ENCODE results near the gene PDE4D. TPM values are rescaled to one million over a fixed set of nuclear protein-coding genes. Genes with fewer than 3 reads are reported as not detected.

The PDE4D gene
- polyA plus RNA-seq, 1 donor: 40.4 TPM

- no peak for DNase-seq (ENCODE audit: low read depth)
These were observed 715.5 kb downstream of the PDE4D start for GRCh38 chr5:59178071-59178470.

GRCh38 chr5:59177644-59178043, 715.9 kb downstream of the PDE4D start:
- no peak for DNase-seq (ENCODE audit: low read depth)

- peak; percentile 39 for DNase-seq (ENCODE audit: low read depth)
These were observed 719.2 kb downstream of the PDE4D start for GRCh38 chr5:59174248-59174844.

DNA sequence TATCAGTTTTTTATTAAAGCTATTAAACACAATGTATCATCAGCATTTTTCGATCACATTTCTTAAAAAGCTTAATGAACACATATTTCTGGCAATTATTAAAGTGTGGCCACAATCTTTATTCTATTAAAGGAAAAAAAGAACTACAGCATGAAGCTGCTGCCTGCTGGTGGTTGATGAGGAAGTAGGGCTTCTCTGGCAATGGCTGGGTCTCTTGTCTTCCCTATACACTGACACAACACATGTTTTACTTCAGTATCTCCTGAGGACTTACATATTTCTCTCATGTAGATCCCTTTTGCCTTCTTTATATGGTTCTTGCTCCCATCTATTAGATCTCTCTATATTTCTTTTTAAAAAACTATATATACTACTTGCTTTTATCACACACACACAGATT, 719.9 kb downstream of the PDE4D start:
- no peak for DNase-seq (ENCODE audit: low read depth)

GRCh38 chr5:59171131-59171530, 722.4 kb downstream of the PDE4D start:
- DNase-seq (ENCODE audit: low read depth): no peak

DNA sequence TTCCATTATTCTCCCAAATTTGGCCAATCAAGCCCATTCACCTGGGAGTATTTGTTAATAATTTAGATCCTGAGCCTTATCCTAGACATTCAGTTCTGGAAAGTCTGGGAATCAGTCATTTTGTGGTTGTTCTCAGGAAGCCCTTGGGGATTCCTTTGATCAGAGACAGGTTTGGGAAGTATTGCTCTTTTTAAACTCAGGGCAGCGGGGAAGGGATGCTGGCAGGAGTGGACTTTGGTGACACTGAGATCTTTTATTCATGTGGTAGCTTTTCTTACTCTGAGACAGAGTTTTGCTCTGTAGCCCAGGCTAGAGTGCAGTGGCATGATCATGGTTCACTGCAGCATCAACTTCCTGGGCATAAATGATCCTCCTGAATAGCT, 723.8 kb downstream of the PDE4D start:
- no peak for DNase-seq (ENCODE audit: low read depth)

DNA sequence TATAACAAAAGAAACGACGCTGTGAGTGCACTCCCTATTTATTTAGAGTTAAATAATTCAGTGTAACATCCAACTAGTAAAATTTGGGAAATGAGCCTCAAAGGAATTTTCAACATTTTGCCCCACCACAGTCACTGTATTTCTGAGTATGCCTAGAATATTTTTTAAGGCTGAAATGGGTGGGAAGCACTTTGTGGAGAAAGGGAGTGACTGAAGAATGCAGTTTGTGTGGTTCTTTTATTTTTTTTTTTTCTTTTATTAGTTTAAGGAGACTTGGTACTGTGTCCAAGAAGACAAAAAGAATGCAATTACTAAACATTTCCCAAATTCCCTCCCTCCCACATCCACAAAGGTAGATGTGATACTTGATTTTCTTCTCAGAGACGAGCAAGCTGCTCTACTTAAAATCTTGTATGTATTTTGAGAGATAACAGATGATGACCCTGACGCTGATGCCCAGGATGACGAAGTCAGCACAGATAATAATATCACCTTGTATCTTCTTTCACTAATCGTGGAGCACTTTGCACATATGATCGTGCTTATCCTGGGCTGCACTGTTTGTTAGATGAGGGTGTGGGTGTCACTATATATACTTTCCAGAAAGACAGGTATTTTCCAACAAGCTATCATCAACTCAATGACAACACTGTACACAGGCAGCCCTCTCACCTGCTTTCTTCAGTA, 724.3 kb downstream of the PDE4D start:
- DNase-seq (ENCODE audit: low read depth): no peak

GRCh38 chr5:59168067-59168466, 725.5 kb downstream of the PDE4D start:
- DNase-seq (ENCODE audit: low read depth): no peak

DNA sequence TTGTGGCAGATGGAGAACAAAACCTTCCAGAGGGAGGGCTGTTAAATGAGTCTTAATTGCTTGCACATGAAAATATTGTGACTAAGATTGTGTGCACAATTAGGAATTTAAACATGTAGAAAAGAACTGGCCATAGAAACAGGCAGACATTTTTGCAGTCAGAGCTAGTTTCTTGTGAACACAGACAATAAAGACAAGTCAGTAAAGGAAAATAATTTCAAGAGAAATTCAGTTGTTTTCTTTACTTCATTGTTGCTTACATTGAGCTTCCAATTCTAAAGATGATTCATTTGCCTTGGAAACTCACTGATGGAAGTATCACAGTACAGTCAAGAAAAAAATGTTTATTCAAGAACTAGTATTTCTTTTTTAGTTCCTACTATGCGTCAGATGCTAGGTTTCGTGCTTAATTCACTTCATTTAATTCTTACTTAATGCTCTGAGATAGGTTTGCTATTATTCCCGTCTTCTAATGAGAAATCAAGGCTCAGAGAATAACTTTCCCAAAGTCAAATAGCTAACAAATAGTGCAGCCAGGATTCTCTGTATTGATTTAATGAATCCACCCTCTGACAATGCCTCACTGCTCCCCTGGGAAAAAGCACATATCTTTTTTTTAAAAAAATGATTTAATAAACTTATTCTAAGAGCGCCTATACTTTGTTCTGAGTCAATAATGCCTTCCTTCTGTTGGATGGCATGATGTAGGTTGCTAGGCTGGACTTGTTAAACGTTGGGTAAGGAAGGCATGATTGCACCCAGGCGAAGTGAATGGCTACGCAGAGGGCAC, 729.3 kb downstream of the PDE4D start:
- DNase-seq (ENCODE audit: low read depth): no peak

- DNase-seq (ENCODE audit: low read depth): no peak
These were observed 732.1 kb downstream of the PDE4D start for GRCh38 chr5:59161221-59162105.

GRCh38 chr5:59158637-59159391, 734.7 kb downstream of the PDE4D start:
- no peak for DNase-seq (ENCODE audit: low read depth)

- DNase-seq (ENCODE audit: low read depth): no peak
These were observed 735.4 kb downstream of the PDE4D start for GRCh38 chr5:59158165-59158564.

- DNase-seq (ENCODE audit: low read depth): no peak
These were observed 736.5 kb downstream of the PDE4D start for GRCh38 chr5:59157068-59157467.

DNA sequence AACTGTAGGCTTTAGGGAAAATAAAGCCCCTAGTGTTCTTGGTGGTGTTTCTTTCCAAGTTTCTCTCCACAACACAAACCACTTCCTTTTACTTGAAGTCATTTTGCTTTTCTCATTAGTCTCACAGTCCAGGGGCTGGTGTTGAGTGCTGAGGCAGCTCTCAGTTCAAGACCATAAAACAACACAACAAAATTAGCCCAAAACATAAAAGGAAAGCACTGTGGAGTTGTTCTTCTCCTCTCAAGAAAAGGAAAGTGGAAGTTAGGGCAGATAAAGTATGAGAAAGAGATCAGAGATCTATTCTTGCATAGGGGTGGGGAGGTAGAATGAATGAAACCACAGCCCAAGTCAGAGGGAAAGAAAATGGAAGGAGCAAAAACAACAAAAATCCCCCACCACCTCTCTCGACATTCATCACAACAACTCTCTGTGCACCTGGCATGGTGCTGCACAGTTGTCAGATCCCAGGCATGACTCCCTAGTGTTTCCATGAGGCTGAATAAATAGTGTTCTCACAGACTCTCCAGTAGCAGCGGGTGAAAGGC, 740.8 kb downstream of the PDE4D start:
- no peak for DNase-seq (ENCODE audit: low read depth)

DNA sequence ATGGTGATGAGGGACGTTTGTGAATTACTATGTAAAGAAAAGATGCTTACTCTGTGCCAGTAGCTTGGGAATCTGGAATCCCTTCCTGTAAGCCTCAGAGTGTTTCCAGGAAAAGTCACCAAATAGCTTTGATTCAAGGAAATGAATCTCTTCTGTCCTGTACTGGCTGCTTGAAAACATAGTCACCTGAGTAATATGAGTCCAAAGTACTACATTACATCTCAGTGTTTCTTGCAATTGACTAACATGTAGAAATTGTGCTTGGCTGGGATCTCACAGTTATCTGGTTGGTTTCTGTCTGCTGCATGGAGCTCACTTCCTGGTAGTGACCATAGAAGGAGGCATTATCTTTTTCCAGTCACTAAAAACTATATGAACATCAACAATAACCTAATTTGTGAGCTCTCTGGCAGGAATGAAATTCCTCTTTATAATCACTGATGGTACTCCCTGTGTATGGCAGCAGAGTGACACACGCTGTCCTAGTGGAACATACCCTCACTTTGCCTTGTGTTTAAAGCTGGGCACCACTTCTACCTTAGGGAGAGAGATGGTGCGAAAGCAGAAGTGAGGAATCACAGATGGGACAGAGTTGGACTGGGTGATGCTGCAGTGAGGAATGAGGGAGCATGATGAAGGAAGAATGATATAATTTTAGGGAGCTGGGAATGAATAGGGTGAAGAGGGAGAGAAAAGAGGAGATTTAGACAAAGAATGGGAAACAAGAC, 742.2 kb downstream of the PDE4D start:
- DNase-seq (ENCODE audit: low read depth): no peak

GRCh38 chr5:59149827-59150226, 743.7 kb downstream of the PDE4D start:
- DNase-seq (ENCODE audit: low read depth): no peak

DNA sequence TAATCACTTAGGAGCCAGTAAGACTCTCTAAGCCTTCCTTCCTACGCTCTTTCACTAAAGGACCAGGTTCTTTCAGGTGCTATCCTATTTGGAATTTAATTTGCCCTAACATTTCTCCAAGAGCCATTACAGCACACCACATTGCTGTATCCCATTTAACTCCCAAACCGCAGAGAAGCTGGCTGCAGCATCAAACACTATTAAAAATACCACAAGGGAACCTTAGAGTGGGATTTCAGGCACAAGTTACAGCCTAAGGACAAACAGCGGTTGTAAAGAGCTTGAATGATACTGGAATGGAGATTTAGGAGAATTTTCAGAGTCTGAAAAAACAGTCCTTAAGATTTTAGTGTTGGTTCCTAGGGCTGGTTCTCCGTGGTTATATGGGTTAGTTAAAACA, 744.3 kb downstream of the PDE4D start:
- DNase-seq (ENCODE audit: low read depth): no peak

DNA sequence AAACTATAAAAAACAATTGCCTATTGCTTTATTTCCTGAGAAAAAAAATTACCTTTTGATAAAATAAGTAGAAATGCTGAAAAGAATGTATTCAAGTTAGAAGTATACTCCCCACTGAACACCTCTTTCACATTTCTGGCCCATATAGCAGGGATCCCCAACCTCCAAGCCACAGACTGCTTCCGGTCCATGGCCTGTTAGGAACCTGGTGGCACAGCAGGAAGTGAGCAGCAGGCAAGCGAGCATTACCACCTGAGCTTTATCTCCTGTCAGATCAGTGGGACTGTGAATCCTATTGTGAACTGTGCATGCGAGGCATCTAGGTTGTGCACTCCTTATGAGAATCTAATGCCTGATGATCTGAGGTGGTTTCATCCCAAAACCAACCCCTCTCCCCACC, 746.8 kb downstream of the PDE4D start:
- no peak for DNase-seq (ENCODE audit: low read depth)

DNA sequence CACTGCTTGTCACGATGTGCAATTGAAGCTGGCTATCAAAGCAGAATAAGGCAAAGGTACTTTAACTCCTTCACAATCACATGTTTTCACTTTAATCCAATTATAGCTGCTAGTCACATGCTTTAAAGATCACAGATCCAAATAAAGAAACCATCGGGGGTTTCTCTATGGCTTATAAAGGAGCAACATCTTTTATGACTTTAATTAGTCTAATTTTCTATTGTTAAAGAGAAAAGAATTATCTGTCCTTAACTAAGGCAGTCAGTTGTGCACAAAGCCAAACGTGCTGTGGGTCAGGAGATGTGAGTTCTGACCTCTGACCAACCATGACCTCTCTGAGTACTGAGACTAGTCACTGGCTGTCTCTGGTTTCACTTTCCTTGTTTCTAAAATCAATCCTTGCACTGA, 749.6 kb downstream of the PDE4D start:
- DNase-seq (ENCODE audit: low read depth): no peak

GRCh38 chr5:59142927-59143326, 750.6 kb downstream of the PDE4D start:
- no peak for DNase-seq (ENCODE audit: low read depth)

Data from forelimb muscle (tissue), 1 donor.